Stimulated activated CD4-positive, alpha-beta T cell treated with anti-CD3 and anti-CD28 coated beads, Interleukin-2, amount 100 ng/mL, for 24 hours (primary cell): ENCODE results near the gene NEDD4L.
A peak's percentile ranks its signal among the peaks of the same experiment; 100 is the strongest.

Source experiments
- DNase-seq, 2 donors: peaks; one replicate each; pipeline ENCODE4 v3.0.0-alpha.2; 2020

The NEDD4L gene

DNA sequence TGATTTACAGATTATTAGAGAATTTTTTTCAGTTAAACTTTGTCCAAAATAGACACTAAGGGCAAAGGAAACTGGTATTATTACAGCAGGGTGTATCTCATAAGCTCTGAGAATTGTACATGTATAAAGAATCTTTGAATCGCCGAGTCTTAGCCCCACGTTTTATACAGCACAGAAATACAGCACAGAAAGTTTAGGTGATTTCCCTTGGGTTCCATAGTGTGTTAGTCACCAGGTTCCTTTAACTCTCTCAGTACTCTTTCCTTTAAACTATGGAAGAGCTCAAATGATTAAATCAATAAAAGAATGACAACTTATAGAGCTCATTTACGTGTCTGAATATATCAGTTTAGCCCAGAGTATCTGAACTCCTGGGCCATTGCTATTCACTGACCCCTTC is 256.8 kb downstream of the NEDD4L start:
- no peak for DNase-seq

DNA sequence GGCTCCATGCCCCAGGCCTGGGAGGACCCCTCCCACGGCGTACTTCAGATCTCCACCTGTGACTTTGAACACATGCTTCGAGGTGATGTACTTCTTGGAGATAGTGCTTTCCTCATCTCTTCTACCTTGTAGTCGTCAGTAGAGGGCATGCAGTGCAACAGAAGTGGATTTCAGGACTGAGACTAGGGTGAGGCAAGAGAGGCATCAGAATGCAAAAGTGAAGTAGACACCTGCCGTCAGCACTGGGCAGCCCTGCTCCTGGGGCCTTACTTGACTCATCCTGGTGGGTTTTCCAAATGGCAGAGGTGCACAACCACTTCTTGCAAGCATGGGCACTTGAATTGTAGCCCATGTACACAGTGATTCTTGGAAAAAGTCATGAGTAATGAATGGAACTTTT is 258.8 kb downstream of the NEDD4L start:
- no peak for DNase-seq

DNA sequence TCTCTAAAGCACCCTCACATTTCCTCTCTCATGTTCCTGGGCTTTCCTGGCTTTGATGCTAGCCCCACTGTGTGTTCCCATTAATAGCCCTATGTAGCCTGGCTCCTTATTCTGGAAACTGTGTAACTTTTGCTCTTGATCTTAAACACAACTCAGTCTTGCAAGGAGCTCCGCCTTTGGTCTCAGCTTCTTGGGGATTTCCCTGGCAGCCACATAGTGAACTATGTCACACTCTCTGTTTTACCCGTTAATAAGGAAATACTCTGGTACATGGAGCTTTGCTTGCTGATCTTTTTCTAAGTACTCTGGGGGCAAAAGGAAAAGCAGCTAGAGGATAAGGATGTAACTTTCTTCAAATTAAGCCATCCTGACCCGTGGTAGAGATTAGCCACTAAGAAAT is 259.3 kb downstream of the NEDD4L start:
- peak; percentile 34 to 43 for DNase-seq

DNA sequence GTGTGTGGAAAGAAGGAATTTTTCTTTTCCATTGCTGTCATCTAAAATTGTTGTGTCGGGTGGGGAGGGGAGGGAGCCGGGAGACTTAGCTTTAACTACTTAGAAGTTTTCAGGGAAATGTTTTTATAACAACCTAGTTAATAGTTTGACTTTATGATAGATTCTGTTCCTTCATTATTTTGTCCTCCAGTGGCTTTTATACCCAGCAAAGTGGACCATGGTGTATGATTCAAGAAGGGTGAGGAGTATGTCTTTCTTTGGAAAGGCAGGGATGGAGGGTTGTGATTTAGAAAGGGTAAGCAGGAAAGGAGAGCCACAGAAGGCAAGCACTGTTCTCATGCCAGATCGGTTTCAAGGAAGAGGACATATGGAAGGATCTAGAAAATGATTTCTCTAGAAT is 261.8 kb downstream of the NEDD4L start:
- DNase-seq = no peak

DNA sequence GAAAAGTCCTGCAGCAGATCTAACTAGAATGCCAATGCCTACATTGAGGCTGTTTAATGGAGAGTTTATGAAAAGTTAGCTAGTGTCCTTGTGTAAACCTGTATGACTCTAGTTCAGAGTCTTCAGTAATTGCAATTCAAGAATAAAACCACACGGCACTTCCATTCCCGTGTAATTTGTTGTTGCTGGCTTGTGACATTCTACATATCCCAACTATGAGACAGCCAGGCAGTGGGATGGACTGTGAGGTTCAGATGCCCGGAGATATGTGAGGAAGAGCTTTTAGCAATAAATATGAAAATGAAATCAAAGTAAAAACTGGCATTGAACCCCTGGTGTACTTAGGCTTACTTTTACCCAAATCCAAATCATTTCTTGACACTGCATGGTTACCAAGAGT is 263.4 kb downstream of the NEDD4L start:
- no peak for DNase-seq

DNA sequence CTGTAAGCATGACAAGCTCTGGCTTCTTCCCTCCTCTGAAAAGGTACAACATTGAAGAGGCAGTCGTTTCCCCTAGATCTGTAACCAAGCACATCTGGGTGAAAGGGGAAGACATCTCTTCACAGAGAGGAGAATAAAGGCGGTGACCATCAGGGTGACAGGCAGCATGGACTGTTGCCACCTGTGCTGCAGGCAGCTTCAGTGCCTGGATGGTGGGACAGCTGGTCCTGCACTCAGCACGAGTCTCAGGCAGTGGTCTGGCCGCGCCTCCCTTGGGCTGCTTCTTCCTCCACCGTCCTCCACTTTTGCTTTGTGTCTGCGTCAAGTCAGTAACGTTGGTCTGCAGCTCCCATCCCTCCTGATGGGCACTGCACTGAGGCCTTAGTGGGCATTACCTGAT is 264.4 kb downstream of the NEDD4L start:
- no peak for DNase-seq

DNA sequence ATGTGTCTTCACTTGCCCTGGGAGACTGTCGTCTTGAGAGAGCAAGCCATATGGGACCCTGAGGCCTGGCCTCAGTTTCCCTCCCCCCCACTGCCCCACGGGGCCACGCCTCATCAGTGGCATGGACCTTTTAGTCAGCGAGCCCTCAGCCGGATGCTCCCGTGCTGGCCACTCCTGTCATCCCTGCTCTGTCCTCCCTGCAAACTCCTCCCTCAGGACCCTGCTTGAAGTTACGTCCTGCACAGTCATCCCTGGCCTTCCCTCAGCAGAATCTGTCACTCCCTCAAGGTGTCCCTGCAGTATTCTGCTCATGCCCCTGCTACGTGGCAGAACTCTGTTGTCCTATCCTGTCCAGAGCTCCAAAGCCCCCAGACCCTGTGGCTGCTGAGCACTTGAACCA is 265.1 kb downstream of the NEDD4L start:
- no peak for DNase-seq

DNA sequence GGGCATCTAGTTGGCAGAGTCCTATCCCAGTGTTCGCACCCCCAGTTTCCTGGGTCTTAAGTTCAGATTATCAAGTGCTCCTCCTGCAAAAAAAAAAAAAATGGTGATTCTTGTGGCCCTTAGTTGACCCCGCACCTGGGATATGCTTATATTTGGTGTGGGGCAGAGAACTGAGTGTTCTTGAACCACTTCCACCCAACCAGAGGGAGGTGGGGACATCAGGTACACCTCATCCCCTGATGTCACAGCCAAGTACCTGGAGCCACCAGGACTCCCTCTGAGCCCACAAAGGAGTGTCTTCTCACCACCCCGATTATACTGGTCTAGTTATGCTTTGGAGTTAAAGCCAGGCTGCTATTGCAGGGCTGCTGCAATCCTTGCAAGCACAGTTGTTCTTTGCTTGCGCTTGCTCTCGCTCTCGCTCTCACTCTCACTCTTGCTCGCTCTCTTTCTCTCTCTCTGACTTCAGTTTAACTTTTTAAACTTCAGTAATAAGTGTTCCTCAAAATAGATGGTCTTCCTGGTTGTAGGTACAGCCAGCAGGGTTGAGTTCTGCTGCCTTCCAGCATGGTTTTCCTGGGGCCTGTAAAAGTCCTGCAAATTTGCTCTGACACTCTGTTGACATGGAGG is 265.7 kb downstream of the NEDD4L start:
- DNase-seq = no peak

DNA sequence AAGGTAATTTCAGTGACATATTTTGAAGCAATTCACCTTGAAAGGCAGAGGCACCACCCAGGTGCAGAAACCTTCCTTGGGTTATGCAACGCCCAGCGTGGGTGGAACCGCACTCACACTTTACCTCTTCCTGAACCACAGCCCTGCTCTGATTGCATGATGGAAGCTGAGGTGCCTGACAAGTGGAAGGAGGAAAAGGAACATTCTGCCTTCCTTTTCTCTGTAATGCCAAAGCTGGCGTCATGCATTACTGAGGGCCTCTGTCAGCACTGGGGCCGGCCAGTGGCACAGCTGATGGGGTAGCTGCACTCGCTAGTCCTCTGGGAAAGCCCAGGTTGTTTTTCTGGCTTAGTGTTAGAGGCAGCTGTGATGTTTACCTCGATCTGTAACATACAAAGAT is 266.5 kb downstream of the NEDD4L start:
- DNase-seq = peak; percentile 44 to 64

DNA sequence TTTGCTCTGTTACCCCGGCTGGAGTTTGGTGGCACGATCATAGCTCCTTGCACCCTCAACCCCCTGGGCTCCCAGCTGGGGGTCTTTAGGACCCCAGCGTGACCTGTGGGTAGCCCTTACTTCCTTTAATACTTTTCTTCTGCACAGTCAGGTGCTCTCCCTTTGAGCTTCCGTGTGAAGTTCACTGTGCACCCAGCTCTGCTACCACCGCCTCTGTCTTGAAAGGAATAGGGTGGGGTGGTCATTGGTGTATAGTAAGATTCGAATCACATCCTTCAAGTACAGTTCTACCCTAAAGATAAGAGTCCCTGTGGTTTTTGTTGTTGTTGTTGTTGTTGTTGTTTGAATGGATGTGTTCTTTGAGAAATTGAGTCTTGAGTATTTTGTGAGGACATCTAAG is 267.4 kb downstream of the NEDD4L start:
- DNase-seq = no peak

DNA sequence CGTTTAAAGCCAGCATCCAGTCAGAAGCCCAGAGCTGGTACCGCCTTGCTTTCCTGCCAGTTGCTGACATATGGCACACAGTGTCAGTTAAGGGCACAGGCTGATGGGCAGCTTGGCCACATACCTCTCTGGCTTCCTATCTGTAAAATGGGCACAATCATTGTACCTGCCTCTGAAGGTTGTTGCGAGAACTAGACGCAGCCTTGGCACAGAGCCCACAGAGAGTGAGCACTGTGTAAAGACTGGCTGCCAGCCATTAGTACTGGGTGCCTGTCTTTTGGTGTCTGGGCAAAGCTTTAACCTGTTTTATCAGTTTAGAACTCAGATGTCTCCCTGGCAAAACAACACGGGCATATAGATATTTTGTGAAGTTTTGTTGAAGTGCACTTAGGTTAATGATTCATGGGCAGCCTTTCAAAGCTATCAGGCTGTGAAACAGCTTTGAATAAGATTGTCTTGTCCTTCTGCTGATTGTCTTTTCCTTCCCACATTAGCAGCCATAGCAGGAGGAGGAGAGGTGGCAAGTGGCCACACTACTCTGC is 269.5 kb downstream of the NEDD4L start:
- no peak for DNase-seq

DNA sequence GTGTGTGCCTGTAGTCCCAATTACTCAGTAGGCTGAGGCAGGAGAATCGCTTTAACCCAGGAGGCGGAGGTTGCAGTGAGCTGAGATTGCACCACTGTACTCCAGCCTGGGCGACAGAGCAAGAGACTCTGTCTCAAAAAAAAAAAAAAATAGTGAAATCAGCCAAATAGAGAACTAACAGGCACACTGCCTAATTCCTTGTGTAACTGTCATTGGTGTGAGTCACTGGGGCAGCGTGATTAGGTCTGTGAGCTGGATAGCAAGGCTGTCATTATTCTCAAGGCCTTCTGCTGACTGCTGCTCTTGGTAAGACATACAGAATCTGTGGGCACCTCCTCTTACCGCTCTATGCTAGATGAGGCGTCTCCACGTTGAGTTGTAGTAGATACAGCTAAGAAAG is 270.3 kb downstream of the NEDD4L start:
- DNase-seq = no peak

DNA sequence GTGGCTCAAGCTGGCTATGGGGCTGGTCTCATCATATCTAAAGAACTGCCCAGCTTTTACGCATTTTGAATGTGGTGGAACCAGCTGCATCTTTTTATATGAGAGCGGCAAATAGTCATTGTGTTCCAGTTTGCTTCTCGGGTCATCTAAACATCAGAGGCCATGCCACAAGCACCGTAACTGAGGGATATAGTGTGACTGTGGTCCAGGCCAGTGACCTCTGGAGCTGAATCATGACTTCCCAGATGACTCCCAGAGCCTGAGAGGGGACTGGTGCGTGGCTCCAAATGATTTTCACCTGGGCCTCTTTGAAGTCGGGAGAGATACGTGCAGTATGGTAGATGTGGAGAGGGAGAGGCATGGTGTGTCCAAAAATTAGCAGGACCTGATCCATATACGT is 271.0 kb downstream of the NEDD4L start:
- no peak for DNase-seq

DNA sequence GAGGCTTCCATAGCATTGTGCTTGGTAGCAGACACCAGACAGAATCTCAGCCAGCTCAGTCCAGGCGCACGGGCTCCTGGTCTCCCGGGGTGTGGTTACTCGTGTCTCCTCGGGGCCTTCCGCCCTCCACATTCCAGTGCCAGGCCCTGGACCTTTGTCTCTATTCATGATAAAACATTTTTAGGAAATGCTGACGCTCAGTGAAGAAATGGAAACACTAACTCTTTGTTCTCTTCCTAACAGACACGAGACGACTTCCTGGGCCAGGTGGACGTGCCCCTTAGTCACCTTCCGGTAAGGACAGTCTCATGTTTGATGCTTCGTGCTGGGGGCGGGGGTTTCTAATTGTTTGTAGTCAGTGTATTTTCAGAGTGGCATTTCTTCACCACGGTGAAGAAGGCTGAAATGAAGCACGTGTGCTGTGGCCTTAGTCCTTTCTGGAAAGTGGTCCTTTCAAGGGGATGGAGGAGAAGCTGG is 271.8 kb downstream of the NEDD4L start:
- DNase-seq = no peak

DNA sequence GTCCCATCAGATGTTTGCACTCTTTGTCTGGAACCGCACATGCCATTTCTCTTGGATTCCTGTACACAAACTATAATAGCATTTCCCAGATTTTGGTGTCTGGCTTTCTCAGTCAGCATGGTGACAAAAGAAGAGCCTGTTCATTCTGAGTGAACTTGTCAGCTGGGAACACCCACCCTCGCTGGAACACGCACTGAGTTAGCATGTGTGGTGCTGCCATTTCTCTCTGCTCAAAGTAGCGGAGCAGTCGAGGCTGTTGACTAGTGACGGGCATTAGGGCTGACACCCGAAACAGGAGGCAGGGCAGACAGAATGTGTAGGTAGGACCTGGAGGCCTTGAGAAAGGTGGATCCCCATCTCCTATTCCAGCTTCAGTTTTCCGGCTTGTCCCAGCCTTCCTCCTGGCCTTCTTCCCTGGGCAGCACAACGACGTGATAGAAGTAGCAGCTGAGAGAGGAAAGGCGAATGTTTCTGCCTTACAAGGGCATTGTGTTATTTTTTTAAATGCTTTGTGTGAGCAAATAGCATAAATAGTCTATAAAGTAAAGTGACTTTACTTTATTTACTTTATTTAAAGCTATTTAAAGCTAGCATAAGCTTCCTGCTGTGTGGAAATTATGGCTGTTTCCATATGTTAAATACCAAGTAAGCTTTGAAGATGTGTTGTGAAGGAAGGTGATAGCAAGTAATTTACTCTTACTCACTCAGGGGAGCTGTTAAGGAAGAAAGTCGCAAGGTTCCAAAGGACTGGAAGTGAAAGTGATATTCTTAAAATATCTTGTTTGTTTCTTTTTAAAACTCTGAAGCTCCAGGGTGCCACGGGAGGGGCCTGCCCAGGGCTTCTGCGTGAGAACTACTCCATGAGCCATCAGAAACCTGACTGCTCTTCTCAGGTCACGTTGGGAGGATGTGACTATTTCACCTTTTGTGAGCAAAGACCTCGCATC is 272.6 kb downstream of the NEDD4L start:
- peak in 1 of 2 donors; percentile 18 for DNase-seq

DNA sequence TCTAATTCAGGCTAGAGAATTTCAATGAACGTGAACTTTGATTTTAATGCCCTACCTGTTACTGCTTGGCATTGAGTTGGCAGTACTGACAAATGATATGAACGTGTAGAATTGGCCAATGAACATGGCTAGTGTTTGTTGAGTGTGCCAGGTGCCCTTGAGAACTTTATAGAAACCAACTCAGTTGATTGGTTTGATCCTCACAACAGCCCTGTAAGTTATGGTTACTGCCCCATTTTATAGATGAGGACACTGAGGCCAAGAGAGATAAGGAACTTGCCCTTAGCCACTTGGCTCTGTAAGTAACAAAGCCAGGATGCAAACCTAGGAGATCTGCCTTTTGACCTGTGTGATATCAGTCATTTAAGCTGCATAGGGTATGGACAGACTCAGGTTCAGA is 275.7 kb downstream of the NEDD4L start:
- no peak for DNase-seq

DNA sequence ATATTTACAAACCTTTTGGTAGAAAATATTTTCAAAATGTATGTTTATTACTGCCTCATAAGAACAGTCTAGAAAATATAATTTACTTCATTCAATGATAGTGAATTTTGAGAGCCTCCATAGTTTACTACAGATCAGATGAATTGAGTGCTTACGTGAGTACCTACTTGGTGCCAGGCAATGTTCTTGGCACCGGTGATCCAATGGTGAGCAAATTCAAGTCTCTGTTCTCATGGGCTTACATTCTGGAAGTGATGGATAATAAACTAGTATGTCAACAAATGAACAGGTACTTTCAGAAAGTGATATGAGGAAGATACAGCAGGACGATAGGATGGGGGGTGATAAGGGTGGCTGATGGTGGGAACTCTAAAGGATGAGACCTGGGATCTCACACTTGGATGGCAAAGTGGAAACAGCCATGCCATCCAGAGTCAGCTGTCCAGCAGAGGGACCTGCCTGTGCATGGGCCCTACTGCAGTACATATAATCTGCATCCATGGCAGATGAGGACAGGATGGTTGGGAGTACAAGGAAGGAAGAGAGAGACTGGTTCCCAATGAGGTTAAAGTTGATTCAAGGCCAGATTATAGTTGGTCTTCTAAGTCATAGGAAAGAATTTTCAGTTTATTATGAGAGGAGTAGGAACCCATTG is 277.0 kb downstream of the NEDD4L start:
- DNase-seq = no peak

DNA sequence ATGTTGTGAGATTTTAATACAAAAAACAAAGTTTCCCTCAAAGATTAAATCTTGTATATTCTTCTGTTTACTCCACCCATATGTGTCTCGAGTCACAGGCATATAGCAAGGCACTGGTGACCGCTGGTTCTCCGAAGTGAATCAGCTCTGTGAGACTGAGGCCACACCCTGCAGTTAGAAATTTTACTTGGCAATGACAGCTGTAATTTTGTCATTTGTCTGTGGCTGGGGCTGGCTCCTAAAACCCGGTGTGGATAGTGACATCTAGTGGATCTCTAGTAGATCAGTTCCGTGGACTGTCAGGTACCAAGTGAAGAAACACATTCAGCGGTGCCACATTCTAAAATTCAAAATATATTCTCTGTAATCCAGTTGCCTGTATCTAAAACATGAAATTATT is 278.0 kb downstream of the NEDD4L start:
- DNase-seq = peak; percentile 35 to 53

DNA sequence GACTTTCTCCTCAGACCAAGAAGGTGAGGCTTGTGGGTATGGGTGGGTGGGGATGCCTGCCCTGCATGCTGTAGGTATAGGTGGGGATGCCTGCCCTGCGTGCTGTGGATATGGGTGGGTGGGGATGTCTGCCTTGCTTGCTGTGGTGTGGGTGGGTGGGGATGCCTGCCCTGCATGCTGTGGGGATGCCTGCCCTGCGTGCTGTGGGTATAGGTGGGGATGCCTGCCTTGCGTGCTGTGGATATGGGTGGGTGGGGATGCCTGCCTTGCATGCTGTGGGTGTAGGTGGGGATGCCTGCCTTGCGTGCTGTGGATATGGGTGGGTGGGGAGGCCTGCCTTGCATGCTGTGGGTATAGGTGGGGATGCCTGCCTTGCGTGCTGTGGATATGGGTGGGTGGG is 278.4 kb downstream of the NEDD4L start:
- DNase-seq = no peak

DNA sequence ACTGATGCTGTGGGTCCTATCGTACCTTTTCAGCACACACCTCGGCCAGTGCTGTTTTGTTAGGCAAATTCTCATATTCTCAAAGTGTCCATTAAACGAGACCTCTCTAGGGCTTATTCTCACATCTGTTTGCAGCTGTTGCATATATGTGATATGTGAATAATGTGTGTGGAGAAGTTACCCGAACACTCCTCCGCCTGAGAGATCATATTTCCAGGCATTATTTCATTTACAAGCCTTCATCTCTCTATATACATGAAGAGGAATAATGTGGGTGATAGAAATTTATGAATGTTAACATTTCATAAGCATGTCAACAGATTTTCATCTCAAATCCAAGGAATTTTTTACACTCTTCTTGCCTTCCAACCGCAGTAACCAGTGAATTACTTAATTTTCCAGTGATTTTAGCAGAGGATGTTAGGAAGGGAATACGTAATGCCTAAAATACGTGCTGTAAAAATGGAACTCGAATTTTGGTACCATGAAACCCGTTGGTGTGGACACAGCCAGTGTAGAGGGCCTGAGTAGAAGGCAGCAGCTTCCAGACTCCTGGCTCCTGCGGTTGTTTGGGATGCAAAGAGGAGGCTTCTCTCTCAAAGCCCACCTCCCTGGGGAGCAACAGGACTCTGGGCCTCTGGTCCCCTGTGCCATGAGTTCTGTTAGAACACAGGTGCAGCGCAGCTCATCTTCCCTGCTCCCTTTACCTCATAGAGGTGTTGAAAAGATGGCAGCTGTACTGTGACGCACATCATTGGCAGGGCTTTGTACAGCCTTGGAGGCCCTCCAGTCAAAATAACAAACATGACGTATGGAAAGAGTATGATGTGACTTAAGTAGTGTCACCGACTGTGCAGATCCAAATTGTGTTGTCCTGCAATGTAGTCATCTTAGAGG is 280.1 kb downstream of the NEDD4L start:
- DNase-seq = no peak

DNA sequence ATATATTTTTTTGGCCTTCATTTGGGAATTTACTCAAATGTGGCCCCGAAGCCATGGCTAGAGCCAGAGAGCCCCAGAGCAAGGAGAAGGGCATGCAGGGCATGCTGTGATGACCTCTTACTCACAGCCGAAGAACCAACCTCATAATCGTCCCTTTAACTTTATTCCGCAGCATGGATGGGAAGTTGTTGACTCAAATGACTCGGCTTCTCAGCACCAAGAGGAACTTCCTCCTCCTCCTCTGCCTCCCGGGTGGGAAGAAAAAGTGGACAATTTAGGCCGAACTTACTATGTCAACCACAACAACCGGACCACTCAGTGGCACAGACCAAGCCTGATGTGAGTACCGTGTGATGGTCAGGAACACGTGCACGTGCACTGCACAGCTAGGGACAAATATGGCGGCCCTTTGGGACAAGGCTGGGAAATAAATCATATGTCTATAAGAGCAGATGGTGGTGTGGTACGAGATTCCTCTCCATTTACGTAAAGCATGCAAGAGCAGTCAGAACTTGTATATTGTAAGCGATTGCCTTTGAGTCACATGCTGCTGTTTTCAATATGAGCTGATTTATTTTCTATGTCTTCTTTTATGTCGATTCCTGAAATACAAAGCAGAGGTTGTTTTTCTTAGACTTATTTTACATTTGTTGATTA is 280.9 kb downstream of the NEDD4L start:
- no peak for DNase-seq

DNA sequence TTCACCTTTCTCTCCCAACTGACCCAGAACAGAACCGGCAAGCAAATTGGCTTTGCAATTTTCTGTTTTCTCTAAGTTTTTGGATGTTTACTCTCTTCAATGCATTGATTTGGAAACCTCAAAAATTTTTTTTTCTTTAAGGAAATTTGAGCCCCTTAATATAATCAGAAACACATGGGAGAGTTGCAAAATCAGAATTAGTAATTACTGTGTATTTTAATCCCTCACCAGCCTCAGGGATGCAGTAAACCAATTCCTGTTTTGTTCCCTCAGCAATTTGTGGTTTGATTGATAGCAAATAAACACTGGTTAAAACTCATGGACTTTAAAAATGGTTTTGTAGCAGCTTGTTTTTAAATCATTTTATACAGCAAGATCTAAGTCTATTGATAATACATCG is 281.5 kb downstream of the NEDD4L start:
- no peak for DNase-seq
